ENCODE data around the gene CREBBP. TPM values are rescaled to one million over a fixed set of nuclear protein-coding genes. Genes with fewer than 3 reads are reported as not detected.

CREBBP gene
- total RNA-seq, 2 donors from 2014 or later = 82.2 to 143 TPM

- no peak for DNase-seq (ENCODE audit: low spot score)
- Histone ChIP-seq H3K4me3 (no peak overlapping the region), H3K27ac (no peak overlapping the region), H3K27me3 (replicated peaks; ENCODE audit: insufficient read depth) (no peaks in the 10 kb centered on the region), H3K4me1 (replicated peaks) (no peaks in the 10 kb centered on the region), H3K36me3 (no peaks in the 10 kb centered on the region), H3K9me3 (no peaks in the 10 kb centered on the region)
- TF ChIP-seq POLR2AphosphoS5 (IDR thresholded peaks at IDR 0.05) = no peak
- TF ChIP-seq, protein P1, sequence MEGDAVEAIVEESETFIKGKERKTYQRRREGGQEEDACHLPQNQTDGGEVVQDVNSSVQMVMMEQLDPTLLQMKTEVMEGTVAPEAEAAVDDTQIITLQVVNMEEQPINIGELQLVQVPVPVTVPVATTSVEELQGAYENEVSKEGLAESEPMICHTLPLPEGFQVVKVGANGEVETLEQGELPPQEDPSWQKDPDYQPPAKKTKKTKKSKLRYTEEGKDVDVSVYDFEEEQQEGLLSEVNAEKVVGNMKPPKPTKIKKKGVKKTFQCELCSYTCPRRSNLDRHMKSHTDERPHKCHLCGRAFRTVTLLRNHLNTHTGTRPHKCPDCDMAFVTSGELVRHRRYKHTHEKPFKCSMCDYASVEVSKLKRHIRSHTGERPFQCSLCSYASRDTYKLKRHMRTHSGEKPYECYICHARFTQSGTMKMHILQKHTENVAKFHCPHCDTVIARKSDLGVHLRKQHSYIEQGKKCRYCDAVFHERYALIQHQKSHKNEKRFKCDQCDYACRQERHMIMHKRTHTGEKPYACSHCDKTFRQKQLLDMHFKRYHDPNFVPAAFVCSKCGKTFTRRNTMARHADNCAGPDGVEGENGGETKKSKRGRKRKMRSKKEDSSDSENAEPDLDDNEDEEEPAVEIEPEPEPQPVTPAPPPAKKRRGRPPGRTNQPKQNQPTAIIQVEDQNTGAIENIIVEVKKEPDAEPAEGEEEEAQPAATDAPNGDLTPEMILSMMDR (IDR thresholded peaks at IDR 0.05) = no peak
- no peak for TF ChIP-seq POLR2A (IDR thresholded peaks at IDR 0.05)
- 86% methylated on average over 19 of the region's 19 CpGs for WGBS
- intact Hi-C loops (cut with DNase I) = no loop called here
Measured at GRCh38 chr16:3849751-3850543, 30.6 kb downstream of the CREBBP start.

GRCh38 chr16:3846595-3847091 is 33.9 kb downstream of the CREBBP start:
- no peaks in the 10 kb centered on the region for H3K36me3 ChIP-seq
- no peak for DNase-seq (ENCODE audit: low spot score)
- TF ChIP-seq POLR2AphosphoS5 (IDR thresholded peaks at IDR 0.05) (no peak), POLR2A (IDR thresholded peaks at IDR 0.05) (no peak)
- TF ChIP-seq, protein P1 (IDR thresholded peaks at IDR 0.05) = no peak
- WGBS = 76% methylated on average over 6 of the region's 6 CpGs
- H3K27ac ChIP-seq = no peak overlapping the region
- intact Hi-C loops (cut with DNase I) = no loop called here
- H3K4me1 ChIP-seq (replicated peaks) = no peaks in the 10 kb centered on the region
- H3K27me3 ChIP-seq (replicated peaks; ENCODE audit: insufficient read depth) = no peaks in the 10 kb centered on the region
- no peak overlapping the region for H3K4me3 ChIP-seq
- no peaks in the 10 kb centered on the region for H3K9me3 ChIP-seq

- H3K36me3 ChIP-seq = no peaks in the 10 kb centered on the region
- no peaks in the 10 kb centered on the region for H3K9me3 ChIP-seq
- TF ChIP-seq POLR2AphosphoS5 (IDR thresholded peaks at IDR 0.05) = no peak
- no peak for TF ChIP-seq POLR2A (IDR thresholded peaks at IDR 0.05)
- TF ChIP-seq, protein P1 (IDR thresholded peaks at IDR 0.05) = no peak
- DNase-seq (ENCODE audit: low spot score) = no peak
- H3K27ac ChIP-seq = no peak overlapping the region
- intact Hi-C loops (cut with DNase I) = no loop called here
- no peaks in the 10 kb centered on the region for H3K27me3 ChIP-seq (replicated peaks; ENCODE audit: insufficient read depth)
- H3K4me3 ChIP-seq = no peak overlapping the region
- no peaks in the 10 kb centered on the region for H3K4me1 ChIP-seq (replicated peaks)
Measured at GRCh38 chr16:3846087-3846486, 34.4 kb downstream of the CREBBP start.

DNA sequence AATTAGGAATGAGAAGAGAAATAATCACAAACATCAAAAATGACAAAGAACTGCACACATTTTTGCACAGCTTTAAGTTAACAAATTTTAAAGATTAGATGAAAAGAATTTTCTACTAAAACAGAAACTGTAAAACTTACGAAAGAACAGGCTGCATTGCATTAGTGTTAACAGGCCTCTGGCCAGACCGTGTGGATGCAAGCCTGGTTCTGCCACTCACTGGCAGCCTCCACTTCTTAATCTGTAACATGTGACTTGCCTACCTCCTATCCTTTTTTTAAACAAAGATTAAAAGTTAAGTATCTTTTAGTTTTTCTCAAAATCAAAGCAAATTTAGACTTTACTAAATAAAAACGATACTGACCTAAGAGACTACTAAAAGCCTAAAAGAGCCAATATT is 37.5 kb downstream of the CREBBP start:
- DNase-seq (ENCODE audit: low spot score) = no peak
- Histone ChIP-seq H3K4me1 (replicated peaks) (no peaks in the 10 kb centered on the region), H3K9me3 (no peaks in the 10 kb centered on the region), H3K36me3 (no peaks in the 10 kb centered on the region), H3K27ac (no peak overlapping the region), H3K4me3 (no peak overlapping the region), H3K27me3 (replicated peaks; ENCODE audit: insufficient read depth) (no peaks in the 10 kb centered on the region)
- TF ChIP-seq POLR2AphosphoS5 (IDR thresholded peaks at IDR 0.05) = no peak
- intact Hi-C loops (cut with DNase I) = no loop called here
- 34% methylated on average over 3 of the region's 3 CpGs for WGBS

DNA sequence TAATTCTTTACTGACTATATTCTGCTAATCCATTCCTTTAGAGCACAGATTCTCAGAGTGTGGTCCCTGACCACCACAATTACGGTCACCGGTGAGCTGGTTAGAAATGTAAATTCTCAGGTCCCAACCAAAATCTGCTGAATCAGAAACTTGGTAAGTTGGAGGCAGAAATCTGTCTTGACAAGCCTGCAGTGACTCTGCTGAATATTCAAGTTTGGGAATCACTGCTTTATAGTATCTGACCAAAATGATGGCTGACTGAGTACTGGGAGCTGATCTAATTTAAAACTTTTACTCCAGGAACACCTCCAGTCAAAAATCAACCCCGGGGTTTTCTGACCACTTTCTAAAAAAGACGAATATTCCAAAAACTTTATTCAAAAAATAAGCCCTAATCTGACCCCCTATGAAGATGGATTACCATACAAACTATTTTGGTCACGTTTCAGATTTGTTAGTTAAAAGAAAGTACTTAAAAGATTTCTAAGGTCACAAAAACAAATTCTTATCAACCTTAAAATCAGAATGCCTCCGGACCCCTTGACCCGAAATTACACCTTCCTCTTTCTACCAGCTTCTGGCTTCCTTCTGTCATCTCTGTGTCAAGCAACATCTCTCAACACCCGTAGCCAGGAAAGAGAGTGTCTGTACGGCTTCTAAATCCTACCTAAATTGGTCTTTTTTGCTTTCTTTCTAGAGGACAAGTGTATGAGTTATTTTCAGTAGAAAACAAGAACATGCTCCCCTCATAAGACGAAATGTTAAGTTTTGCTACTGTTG is 38.6 kb downstream of the CREBBP start:
- Histone ChIP-seq H3K27me3 (replicated peaks; ENCODE audit: insufficient read depth) (no peaks in the 10 kb centered on the region), H3K27ac (no peak overlapping the region), H3K36me3 (no peaks in the 10 kb centered on the region), H3K9me3 (no peaks in the 10 kb centered on the region), H3K4me1 (replicated peaks) (no peaks in the 10 kb centered on the region), H3K4me3 (no peak overlapping the region)
- TF ChIP-seq POLR2A (IDR thresholded peaks at IDR 0.05) (no peak), POLR2AphosphoS5 (IDR thresholded peaks at IDR 0.05) (no peak)
- TF ChIP-seq, protein P1 (IDR thresholded peaks at IDR 0.05) = no peak
- intact Hi-C loops (cut with DNase I) = no loop called here
- DNase-seq (ENCODE audit: low spot score) = no peak
- 64% methylated on average over 10 of the region's 10 CpGs for WGBS

Data from prostate gland (tissue), 2 donors.